ENCODE data around the gene CROCC2. TPM values are rescaled to one million over a fixed set of nuclear protein-coding genes. Genes with fewer than 3 reads are reported as not detected.

Gene CROCC2
- polyA plus RNA-seq, 4 donors, result 0.13 to 0.18 TPM; not detected in 2

DNA sequence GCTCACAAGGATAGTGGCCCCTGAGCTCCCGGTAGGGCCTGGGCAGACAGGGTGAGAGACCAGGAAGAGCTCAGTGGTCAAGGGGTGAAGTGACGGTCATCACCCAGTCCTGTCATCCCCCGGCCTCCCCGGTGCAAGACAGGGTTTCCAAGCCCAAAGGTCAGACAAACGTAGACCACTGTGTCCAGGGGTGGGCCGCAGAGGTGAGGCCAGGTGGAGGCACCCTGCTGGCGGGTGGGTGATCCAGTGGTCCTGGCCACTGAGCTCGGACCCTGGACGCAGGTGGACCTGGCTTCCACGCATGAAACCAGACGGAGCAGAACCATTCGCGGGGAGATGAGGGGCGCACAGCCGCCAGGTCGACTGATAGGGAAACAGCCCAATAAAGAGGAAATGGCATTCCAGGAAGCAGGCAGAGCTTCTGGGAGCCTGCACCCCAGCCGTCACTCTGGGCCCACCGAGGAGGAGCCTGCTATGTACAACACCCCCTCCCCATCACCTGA is 77.9 kb downstream of the CROCC2 start:
- Histone ChIP-seq H3K27me3 (ENCODE audit: control insufficient read depth in 3 of 3, insufficient read depth in 3 of 3, low read length in 3 of 3) (peaks cover 2 to 16% (median 2%) of the 10 kb centered on the region in 3 donors), H3K4me3 (ENCODE audit: low read depth in 1 of 3, low read length in 3 of 3) (no peak overlapping the region), H3K4me1 (ENCODE audit: control insufficient read depth in 3 of 3, insufficient read depth in 2 of 3, low read depth in 1 of 3, low read length in 2 of 3) (peaks cover 0 to 15% (median 0%) of the 10 kb centered on the region in 3 donors), H3K36me3 (ENCODE audit: control insufficient read depth in 3 of 3, insufficient read depth in 2 of 3, low read depth in 1 of 3, low read length in 3 of 3) (no peaks in the 10 kb centered on the region), H3K9me3 (ENCODE audit: control insufficient read depth in 2 of 2, insufficient read depth in 1 of 2, low read depth in 1 of 2, low read length in 1 of 2) (peaks cover 0 to 15% of the 10 kb centered on the region in 2 donors), H3K27ac (ENCODE audit: low read depth in 1 of 3, low read length in 2 of 3) (no peak overlapping the region)
- 29 to 51% (median 47%) methylated on average over 18 of the region's 18 CpGs for WGBS, 3 donors
- FAIRE-seq (no peak), DNase-seq (no peak)

DNA sequence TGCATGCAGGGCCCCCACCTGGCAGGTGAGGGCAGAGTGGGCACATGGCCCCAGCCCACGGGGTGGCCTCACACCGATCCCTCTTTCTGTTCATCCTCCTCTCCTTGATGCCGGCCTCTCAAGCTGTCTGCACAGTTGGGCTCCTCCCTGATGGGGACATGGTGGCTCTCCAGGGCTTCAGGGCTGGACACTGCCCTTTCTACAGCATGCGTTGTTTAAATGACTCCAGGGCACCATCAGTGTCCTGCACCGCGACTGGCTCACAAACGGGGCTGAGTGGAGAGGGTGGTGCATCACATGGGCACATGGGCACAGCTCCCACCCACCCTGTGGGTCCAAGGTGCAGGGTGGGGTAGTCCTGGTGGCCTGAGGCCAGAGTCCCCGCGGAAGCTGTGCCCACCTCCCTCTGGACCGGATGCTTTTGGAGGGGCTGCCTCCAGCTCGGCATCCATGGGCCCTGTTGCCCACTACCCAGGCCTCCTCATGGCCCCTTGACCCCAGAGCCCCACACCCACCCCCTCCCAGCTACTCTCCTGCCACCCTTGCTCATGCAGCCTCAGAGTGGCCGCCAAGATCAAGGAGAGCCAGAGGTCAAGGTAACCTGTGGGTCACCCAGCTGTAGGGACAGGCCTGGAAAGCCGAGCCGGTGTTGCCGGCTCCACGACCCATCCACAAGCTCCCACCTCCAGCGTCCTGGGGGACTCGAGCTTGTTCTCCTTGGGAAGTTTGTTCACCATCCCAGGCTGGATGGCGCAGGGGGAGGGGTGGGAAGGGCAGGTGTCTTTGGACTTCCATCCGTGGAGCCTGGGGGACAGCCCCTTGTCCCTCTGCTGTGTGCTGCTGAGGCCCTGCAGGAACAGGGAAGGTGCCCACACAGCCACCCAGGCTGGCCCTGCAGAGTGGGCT is 80.0 kb downstream of the CROCC2 start:
- no peak for FAIRE-seq
- peaks cover 2 to 16% (median 2%) of the 10 kb centered on the region in 3 donors for H3K27me3 ChIP-seq (ENCODE audit: control insufficient read depth in 3 of 3, insufficient read depth in 3 of 3, low read length in 3 of 3)
- H3K27ac ChIP-seq (ENCODE audit: low read depth in 1 of 3, low read length in 2 of 3), result no peak overlapping the region
- H3K4me3 ChIP-seq (ENCODE audit: low read depth in 1 of 3, low read length in 3 of 3), result no peak overlapping the region
- no peak for DNase-seq
- peaks cover 0 to 15% (median 0%) of the 10 kb centered on the region in 3 donors for H3K4me1 ChIP-seq (ENCODE audit: control insufficient read depth in 3 of 3, insufficient read depth in 2 of 3, low read depth in 1 of 3, low read length in 2 of 3)
- WGBS, 3 donors, result 53 to 81% (median 59%) methylated on average over 20 of the region's 20 CpGs
- peaks cover 0 to 16% of the 10 kb centered on the region in 2 donors for H3K9me3 ChIP-seq (ENCODE audit: control insufficient read depth in 2 of 2, insufficient read depth in 1 of 2, low read depth in 1 of 2, low read length in 1 of 2)
- no peaks in the 10 kb centered on the region for H3K36me3 ChIP-seq (ENCODE audit: control insufficient read depth in 3 of 3, insufficient read depth in 2 of 3, low read depth in 1 of 3, low read length in 3 of 3)

DNA sequence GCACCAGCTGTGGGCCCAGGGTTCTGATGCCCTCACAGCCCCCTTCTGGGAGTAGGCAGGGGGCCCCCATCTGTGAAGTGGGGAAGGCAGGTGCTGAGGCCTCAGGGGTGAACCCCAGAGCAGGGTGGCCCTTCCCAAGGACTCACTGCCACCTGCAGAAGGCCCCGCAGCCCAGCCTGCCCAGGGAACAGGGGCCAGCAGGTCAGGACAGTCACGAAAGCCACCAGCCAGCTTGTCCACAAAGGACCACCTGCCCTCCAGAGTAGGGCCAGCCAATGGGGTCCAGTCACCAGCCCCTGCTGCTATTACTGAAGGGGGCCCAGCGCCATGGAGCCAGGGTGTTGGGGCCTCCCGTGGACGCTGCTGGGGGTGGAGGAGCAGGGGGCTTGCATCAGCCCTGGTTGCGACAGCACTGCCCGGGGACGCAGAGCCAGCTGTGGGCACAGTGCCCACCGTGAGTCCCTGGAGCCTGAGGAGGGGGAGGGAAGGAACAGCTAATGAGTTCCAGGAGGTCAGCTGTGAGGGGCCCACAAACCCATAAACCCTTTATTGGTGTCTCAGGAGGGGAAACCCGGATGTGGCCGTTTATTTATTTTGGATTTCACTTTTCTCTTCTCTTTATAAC is 80.8 kb downstream of the CROCC2 start:
- Histone ChIP-seq H3K4me3 (ENCODE audit: low read depth in 1 of 3, low read length in 3 of 3) (no peak overlapping the region), H3K27ac (ENCODE audit: low read depth in 1 of 3, low read length in 2 of 3) (no peak overlapping the region), H3K36me3 (ENCODE audit: control insufficient read depth in 3 of 3, insufficient read depth in 2 of 3, low read depth in 1 of 3, low read length in 3 of 3) (no peaks in the 10 kb centered on the region), H3K9me3 (ENCODE audit: control insufficient read depth in 2 of 2, insufficient read depth in 1 of 2, low read depth in 1 of 2, low read length in 1 of 2) (peaks cover 0 to 16% of the 10 kb centered on the region in 2 donors), H3K4me1 (ENCODE audit: control insufficient read depth in 3 of 3, insufficient read depth in 2 of 3, low read depth in 1 of 3, low read length in 2 of 3) (peaks cover 0 to 15% (median 0%) of the 10 kb centered on the region in 3 donors), H3K27me3 (ENCODE audit: control insufficient read depth in 3 of 3, insufficient read depth in 3 of 3, low read length in 3 of 3) (peaks cover 2 to 14% (median 2%) of the 10 kb centered on the region in 3 donors)
- 27 to 38% (median 30%) methylated on average over 11 of the region's 11 CpGs for WGBS, 3 donors
- peak in 1 of 2 donors; percentile 36 for DNase-seq
- no peak for FAIRE-seq

DNA sequence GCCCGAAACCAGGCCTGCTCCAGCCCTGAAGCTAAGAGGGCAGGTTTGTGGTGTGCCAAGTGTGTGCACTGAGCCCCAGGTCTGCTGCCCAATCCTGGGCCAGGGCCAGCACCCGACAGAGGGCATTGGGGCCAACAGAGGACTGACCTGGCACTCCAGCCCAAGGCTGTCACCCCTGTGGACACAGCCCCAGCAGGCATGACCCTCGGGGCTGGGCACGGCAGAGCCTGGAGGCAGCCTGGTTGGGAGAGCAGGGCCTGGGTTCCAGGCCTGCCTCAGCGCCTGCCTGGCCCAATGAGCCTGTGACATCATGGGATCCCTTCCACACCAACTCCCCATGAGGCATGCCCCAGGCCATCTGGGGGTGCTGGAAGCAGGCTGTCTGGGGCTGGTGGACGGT is 81.5 kb downstream of the CROCC2 start:
- WGBS, 3 donors, result 76 to 85% (median 78%) methylated on average over 6 of the region's 6 CpGs

DNA sequence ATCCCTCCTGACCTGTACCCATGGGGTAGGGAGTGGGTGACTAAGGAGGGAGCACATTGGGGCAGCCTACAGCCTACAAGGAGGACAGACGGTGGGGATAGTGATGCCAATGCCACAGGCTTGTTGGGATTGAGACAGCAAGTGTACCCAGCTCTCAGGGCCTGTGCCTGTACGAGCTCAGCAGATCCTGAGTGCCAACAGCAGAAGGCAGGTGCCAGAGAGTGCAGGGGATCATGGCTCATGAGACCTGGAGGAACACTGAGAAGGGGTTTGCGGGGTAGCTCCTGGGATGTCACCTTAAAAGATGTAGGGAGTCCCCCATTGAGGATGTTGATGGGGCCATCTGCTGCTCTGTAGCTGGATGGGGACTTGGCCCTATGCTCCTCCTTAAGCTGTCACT is 82.0 kb downstream of the CROCC2 start:
- no peaks in the 10 kb centered on the region for H3K36me3 ChIP-seq (ENCODE audit: control insufficient read depth in 3 of 3, insufficient read depth in 2 of 3, low read depth in 1 of 3, low read length in 3 of 3)
- DNase-seq, result no peak

More for the DNA sequence above, 81.5 kb downstream of the CROCC2 start:
- no peak overlapping the region for H3K4me3 ChIP-seq (ENCODE audit: low read depth in 1 of 3, low read length in 3 of 3)
- DNase-seq (no peak), FAIRE-seq (no peak)
- H3K27ac ChIP-seq (ENCODE audit: low read depth in 1 of 3, low read length in 2 of 3), result no peak overlapping the region
- H3K9me3 ChIP-seq (ENCODE audit: control insufficient read depth in 2 of 2, insufficient read depth in 1 of 2, low read depth in 1 of 2, low read length in 1 of 2), result peaks cover 0 to 16% of the 10 kb centered on the region in 2 donors
- no peaks in the 10 kb centered on the region for H3K36me3 ChIP-seq (ENCODE audit: control insufficient read depth in 3 of 3, insufficient read depth in 2 of 3, low read depth in 1 of 3, low read length in 3 of 3)
- H3K4me1 ChIP-seq (ENCODE audit: control insufficient read depth in 3 of 3, insufficient read depth in 2 of 3, low read depth in 1 of 3, low read length in 2 of 3), result peaks cover 0 to 15% (median 0%) of the 10 kb centered on the region in 3 donors
- H3K27me3 ChIP-seq (ENCODE audit: control insufficient read depth in 3 of 3, insufficient read depth in 3 of 3, low read length in 3 of 3), result peaks cover 2 to 10% (median 2%) of the 10 kb centered on the region in 3 donors

DNA sequence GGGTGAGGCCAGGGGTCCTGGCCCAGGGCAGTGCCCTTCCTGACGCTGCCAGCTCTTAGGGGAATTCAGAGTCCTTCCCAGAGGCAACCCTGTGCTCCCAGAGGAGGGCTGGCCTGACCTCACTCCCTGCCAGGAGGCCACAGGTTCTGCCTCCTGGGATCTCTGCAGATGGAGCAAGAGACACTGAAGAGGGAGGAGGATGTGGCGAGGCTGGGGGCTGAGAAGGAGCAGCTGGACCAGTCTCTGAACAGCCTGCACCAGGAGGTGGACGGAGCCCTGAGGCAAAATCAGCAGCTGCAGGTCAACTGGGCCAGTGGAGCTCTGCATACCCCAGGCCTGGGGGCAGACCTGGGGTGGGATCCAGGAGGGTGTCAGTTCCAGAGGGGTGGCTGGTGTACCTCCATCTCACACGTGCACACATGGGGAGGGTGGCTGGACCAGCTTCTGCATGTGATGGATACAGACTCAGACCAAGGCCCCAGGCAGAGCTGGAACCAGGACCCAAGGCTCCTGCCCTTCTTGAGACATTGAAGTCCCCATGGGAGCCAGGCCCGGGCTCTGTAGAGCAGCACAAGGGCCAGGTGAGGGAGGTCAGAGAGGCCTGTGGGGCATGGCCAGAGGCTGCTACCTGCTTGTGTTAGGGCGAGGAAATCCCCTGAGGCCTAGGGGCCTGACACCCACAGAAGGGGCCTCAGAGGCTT is 82.6 kb downstream of the CROCC2 start:
- FAIRE-seq (no peak), DNase-seq (no peak)
- Histone ChIP-seq H3K36me3 (ENCODE audit: control insufficient read depth in 3 of 3, insufficient read depth in 2 of 3, low read depth in 1 of 3, low read length in 3 of 3) (no peaks in the 10 kb centered on the region), H3K4me1 (ENCODE audit: control insufficient read depth in 3 of 3, insufficient read depth in 2 of 3, low read depth in 1 of 3, low read length in 2 of 3) (peaks cover 0 to 15% (median 0%) of the 10 kb centered on the region in 3 donors), H3K27me3 (ENCODE audit: control insufficient read depth in 3 of 3, insufficient read depth in 3 of 3, low read length in 3 of 3) (peaks cover 0 to 2% (median 2%) of the 10 kb centered on the region in 3 donors), H3K4me3 (ENCODE audit: low read depth in 1 of 3, low read length in 3 of 3) (no peak overlapping the region), H3K9me3 (ENCODE audit: control insufficient read depth in 2 of 2, insufficient read depth in 1 of 2, low read depth in 1 of 2, low read length in 1 of 2) (peaks cover 0 to 16% of the 10 kb centered on the region in 2 donors), H3K27ac (ENCODE audit: low read depth in 1 of 3, low read length in 2 of 3) (no peak overlapping the region)
- WGBS, 3 donors, result 82 to 90% (median 86%) methylated on average over 6 of the region's 6 CpGs

More for the DNA sequence above, 82.0 kb downstream of the CROCC2 start:
- Histone ChIP-seq H3K27ac (ENCODE audit: low read depth in 1 of 3, low read length in 2 of 3) (no peak overlapping the region), H3K4me1 (ENCODE audit: control insufficient read depth in 3 of 3, insufficient read depth in 2 of 3, low read depth in 1 of 3, low read length in 2 of 3) (peaks cover 0 to 15% (median 0%) of the 10 kb centered on the region in 3 donors), H3K9me3 (ENCODE audit: control insufficient read depth in 2 of 2, insufficient read depth in 1 of 2, low read depth in 1 of 2, low read length in 1 of 2) (peaks cover 0 to 16% of the 10 kb centered on the region in 2 donors), H3K4me3 (ENCODE audit: low read depth in 1 of 3, low read length in 3 of 3) (no peak overlapping the region), H3K27me3 (ENCODE audit: control insufficient read depth in 3 of 3, insufficient read depth in 3 of 3, low read length in 3 of 3) (peaks cover 0 to 5% (median 2%) of the 10 kb centered on the region in 3 donors)
- WGBS, 3 donors, result 76 to 93% (median 89%) methylated on average over 3 of the region's 3 CpGs
- FAIRE-seq, result no peak

DNA sequence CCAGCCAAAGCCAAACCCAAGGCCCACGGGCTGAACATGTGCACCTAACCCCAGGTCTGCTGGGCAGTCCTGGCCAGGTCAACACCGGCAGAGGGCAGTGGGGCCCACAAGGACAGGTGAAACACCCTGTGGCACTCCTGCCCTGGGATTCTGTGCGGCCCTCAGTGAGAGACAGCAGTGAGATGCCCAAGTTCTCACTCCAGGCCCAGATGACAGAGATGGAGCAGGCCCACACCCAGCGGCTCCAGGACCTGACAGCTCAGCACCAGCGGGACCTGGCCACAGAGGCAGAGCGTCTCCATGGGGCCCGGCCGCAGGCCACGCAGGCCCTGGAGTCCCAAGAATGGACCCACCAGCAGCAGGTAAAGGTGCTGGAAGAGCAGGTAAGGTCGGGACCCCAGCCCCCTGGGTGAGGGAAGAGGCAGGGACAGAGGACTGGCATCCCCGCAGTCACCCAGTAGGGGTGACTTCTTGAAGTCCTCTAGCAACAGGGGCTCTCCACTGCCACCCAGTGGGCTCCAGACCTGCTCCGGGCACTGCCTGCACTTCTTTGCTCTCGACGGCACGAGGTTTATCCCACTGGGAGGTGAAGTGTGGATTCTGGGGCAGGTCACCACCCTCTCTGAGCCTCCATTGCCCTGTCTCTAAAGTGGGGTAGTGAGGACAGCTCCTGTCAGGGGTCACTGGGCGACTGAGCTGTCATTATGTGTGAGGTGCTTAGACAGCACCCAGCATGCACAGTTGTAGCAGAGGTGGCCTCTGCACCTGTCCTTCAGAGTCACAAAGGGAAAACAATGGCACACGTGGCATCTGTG is 83.5 kb downstream of the CROCC2 start:
- peaks cover 0 to 16% of the 10 kb centered on the region in 2 donors for H3K9me3 ChIP-seq (ENCODE audit: control insufficient read depth in 2 of 2, insufficient read depth in 1 of 2, low read depth in 1 of 2, low read length in 1 of 2)
- peaks cover 0 to 2% (median 0%) of the 10 kb centered on the region in 3 donors for H3K27me3 ChIP-seq (ENCODE audit: control insufficient read depth in 3 of 3, insufficient read depth in 3 of 3, low read length in 3 of 3)
- no peak overlapping the region for H3K27ac ChIP-seq (ENCODE audit: low read depth in 1 of 3, low read length in 2 of 3)
- H3K4me1 ChIP-seq (ENCODE audit: control insufficient read depth in 3 of 3, insufficient read depth in 2 of 3, low read depth in 1 of 3, low read length in 2 of 3), result peaks cover 0 to 15% (median 0%) of the 10 kb centered on the region in 3 donors
- 61 to 76% (median 64%) methylated on average over 17 of the region's 17 CpGs for WGBS, 3 donors
- peak; percentile 46 to 48 for DNase-seq
- no peaks in the 10 kb centered on the region for H3K36me3 ChIP-seq (ENCODE audit: control insufficient read depth in 3 of 3, insufficient read depth in 2 of 3, low read depth in 1 of 3, low read length in 3 of 3)
- FAIRE-seq, result no peak
- no peak overlapping the region for H3K4me3 ChIP-seq (ENCODE audit: low read depth in 1 of 3, low read length in 3 of 3)

Data from small intestine (tissue), 7 donors.